Astrocyte of the cerebellum (primary cell): ENCODE data around the gene ARRB1.
"Not testable (repeated sequence)": the region's sequence is repeated elsewhere in the genome, so short reads cannot be mapped to it uniquely, and the experiment has no call there.

Source experiments
- DNase-seq: peaks from one replicate; pipeline ENCODE4 v3.0.0-alpha.2; 2011; ENCODE audit warnings: low read depth
- H3K4me3 ChIP-seq: 2 replicates; pipeline ENCODE4 v1.5.1; 2011; ENCODE audit warnings: mild to moderate bottlenecking, low read depth, low read length, moderate library complexity
- in situ Hi-C: cut with HindIII; loops from 2 replicates; pipeline ENCODE4 v1.10.0; 2017; ENCODE audit warnings: low sequenced_read_pairs
- TF ChIP-seq, protein P1 (sequence below): IDR thresholded peaks from 2 replicates; pipeline ENCODE4 v1.5.1; 2012; ENCODE audit warnings: low read length, low read depth, moderate library complexity, mild to moderate bottlenecking; ENCODE audit errors: missing control alignments

ARRB1 gene

GRCh38 chr11:75371949-75372876 lies 20.8 kb upstream of the ARRB1 start:
- TF ChIP-seq, protein P1, sequence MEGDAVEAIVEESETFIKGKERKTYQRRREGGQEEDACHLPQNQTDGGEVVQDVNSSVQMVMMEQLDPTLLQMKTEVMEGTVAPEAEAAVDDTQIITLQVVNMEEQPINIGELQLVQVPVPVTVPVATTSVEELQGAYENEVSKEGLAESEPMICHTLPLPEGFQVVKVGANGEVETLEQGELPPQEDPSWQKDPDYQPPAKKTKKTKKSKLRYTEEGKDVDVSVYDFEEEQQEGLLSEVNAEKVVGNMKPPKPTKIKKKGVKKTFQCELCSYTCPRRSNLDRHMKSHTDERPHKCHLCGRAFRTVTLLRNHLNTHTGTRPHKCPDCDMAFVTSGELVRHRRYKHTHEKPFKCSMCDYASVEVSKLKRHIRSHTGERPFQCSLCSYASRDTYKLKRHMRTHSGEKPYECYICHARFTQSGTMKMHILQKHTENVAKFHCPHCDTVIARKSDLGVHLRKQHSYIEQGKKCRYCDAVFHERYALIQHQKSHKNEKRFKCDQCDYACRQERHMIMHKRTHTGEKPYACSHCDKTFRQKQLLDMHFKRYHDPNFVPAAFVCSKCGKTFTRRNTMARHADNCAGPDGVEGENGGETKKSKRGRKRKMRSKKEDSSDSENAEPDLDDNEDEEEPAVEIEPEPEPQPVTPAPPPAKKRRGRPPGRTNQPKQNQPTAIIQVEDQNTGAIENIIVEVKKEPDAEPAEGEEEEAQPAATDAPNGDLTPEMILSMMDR = no peak
- DNase-seq = no peak
- H3K4me3 ChIP-seq = no peak overlapping the region
- in situ Hi-C loops = no loop called here

DNA sequence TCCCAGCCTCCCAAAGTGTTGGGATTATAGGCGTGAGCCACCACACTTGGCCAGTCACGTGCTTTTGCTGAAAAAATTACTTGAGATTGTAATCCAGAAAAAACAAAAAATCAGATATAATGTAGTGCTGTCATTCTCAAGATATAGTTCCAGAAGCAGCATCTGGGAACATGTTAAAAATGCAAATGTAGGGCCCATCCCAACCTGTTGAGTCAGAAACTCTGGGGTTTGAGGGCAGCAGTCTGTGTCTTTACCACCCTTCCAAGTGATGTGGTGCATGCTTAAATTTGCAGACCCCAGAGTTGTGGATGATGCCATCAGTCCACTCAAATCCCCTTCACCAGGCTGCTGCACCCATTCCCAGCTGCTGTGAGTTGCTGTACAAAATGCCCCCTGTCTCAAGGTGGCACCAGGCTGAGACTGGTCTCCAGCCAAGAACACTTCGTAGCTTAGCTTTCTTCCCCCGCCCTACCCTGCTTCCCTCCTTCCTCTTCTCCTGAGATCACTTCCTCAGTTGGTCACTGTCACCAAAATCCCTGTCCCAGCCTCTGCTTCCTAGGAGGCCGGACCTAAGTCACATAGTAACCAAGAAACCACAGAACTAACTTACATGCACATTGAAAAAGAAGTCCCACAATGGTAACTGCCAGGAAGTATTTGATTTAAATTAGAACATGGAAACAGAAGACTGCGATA lies 18.2 kb upstream of the ARRB1 start:
- no peak for DNase-seq
- TF ChIP-seq, protein P1 = no peak
- no peak overlapping the region for H3K4me3 ChIP-seq
- in situ Hi-C loops = no loop called here

DNA sequence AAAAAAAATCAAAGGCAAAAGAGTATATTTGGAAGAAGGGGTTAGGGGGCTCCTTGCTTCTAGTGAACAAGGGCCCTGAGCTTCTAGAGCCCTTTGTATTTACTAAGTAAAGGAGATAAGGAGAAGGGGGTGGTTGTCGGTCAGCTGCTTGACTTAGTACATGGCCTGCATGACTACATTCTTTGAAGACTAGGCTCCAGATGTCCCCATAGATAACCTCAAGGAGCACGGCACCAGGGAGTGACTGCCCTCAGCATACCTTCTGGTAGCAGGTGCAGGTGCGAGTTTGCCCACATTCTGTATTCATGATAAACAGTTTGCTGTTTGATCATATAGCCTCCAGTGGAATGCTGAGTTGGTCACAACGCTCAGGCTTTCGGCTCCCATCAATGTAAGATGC lies 15.4 kb upstream of the ARRB1 start:
- DNase-seq, in situ Hi-C loops, H3K4me3 ChIP-seq: not testable (repeated sequence)

DNA sequence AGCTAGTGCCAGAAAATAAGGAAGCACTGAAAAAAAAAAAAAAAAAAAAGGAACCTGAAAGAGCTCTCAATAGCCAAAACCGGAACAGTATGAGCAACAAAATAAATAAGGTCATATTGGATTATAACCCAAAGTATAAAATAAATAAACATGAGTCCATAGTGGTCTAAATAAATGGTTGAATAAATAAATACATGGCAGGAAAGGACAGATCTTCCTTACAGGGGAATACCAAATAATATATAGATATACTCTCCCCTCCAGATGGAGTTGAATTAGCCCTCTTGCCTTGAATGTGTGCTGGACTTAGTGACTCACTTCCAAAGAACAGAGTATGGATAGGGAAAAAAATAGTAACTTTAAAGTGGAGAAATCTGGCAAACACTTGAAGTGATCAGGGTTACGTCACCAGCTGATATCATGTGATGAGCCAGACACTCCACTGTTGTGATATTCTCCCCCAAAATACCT lies 14.3 kb upstream of the ARRB1 start:
- no peak overlapping the region for H3K4me3 ChIP-seq
- no peak for DNase-seq
- TF ChIP-seq, protein P1 = no peak
- in situ Hi-C loops = no loop called here

DNA sequence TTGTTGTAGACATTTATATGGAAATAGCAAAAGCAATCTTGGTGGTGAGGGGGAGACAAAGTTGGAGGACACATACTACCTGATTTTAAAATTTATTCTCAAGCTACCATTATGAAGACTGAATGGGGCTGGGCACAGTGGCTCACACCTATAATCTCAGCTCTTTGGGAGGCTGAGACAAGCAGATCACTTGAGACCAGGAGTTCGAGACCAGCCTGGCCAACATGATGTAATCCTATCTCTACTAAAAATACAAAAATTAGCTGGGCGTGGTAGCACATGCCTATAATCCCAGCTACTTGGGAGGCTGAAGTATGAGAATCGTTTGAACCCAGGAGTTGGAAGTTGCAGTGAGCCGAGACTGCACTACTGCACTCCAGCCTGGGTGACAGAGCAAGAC lies 10.8 kb upstream of the ARRB1 start:
- H3K4me3 ChIP-seq = not testable (repeated sequence)
- in situ Hi-C loops = loop anchor here (5.0 kb wide), 2 partner anchors 40 to 85 kb away; no protein-coding TSS in a partner anchor

DNA sequence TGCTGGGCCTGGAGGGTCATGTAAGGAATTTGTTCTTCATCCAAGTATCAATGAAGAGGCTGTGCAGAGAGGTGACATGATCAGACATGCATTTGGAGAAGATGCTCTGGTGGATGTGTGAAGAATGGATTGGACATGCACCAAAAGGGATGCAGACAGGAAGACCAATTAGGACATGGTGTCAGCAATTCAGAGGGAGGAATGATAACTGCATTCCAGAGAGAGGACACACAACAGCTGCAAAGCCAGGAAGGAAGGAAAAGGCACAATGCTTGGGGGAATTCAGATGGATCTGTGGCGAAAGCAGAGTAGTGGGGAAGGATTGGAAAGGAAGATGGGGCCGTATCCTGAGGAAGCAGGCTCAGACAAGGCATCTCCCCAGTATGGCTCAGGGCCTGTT lies 5.2 kb upstream of the ARRB1 start:
- TF ChIP-seq, protein P1 = no peak
- in situ Hi-C loops = no loop called here
- DNase-seq = no peak
- no peak overlapping the region for H3K4me3 ChIP-seq

More for the DNA sequence above, 10.8 kb upstream of the ARRB1 start:
- DNase-seq = not testable (repeated sequence)

GRCh38 chr11:75355051-75355450 lies 3.6 kb upstream of the ARRB1 start:
- TF ChIP-seq, protein P1 = no peak
- H3K4me3 ChIP-seq = no peak overlapping the region
- no peak for DNase-seq
- in situ Hi-C loops = no loop called here
